Fibroblast of skin of abdomen (primary cell): ENCODE measurements around the gene OR1M1. TPM values are rescaled to one million over a fixed set of nuclear protein-coding genes. Genes with fewer than 3 reads are reported as not detected.
"Not testable (repeated sequence)": the region's sequence is repeated elsewhere in the genome, so short reads cannot be mapped to it uniquely, and the experiment has no call there.

ENCODE experiments used
- DNase-seq: peaks from one replicate; pipeline ENCODE4 v3.0.0-alpha.2; 2013
- polyA plus RNA-seq, 2 experiments: library from polyadenylated mRNA; unstranded; fragments of 120-200 nt; gene quantifications; one replicate each; pipeline ENCODE4 v1.2.1, GENCODE V29; 2013; ENCODE audit not compliant: insufficient read length in 2 of 2

Gene OR1M1, protein sequence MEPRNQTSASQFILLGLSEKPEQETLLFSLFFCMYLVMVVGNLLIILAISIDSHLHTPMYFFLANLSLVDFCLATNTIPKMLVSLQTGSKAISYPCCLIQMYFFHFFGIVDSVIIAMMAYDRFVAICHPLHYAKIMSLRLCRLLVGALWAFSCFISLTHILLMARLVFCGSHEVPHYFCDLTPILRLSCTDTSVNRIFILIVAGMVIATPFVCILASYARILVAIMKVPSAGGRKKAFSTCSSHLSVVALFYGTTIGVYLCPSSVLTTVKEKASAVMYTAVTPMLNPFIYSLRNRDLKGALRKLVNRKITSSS
- not detected for polyA plus RNA-seq (2013, experiment 1 of 2; ENCODE audit: insufficient read length)
- 0.04 TPM for polyA plus RNA-seq (2013, experiment 2 of 2; ENCODE audit: insufficient read length)

DNA sequence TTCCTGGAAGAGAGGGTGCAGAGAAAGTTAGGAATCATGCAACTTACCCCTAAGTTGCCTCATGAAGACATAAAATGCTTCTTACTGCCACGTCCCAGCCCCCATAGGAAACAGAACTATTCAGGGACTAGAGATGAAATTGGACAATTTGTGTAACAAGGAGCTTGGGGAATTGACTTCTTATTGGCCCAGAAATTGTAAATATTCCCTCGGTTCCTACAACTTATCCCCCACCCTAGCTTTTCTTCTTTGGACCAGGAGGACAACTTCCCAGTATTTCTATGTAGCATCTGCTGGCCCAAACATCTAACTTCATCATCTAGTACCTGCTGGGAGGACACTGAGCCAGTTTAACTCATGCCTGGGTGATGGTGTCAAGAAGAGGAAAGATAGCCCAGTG, at the start of gene OR1M1:
TSS of gene OR1M1 (plus strand) at position 301 of the 400 bp plus-strand sequence. CDS start 6,184 bp downstream, outside the sequence.
- no peak for DNase-seq

DNA sequence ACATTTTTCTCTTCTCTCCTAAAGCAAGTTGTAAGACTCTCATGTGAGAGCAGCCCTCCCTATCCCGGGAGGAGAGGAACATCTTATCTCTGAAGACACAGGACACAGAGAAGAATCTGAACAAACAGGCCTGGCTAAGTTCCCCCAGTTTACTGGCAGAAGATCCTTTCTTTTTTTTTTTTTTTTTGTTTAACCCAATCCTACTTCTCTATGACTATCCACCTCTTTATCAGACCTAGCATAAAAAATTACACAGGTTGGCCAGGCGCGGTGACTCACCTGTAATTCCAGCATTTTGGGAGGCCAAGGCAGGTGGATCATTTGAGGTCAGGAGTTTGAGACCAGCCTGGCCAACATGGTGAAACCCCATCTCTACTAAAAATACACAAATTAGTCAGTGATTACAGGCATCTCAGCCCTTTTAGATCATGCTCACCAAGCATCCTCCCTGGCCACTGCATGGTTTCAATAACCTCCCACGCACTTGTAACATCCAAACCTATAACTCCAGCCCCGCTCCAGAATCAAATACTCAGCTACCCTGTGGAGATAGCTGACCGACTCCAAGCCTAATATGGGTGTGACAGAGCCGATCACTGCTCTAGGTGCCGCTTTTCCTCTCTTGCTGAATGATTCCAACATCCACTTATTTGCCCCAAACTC, 49.3 kb upstream of the OR1M1 start:
- no peak for DNase-seq

DNA sequence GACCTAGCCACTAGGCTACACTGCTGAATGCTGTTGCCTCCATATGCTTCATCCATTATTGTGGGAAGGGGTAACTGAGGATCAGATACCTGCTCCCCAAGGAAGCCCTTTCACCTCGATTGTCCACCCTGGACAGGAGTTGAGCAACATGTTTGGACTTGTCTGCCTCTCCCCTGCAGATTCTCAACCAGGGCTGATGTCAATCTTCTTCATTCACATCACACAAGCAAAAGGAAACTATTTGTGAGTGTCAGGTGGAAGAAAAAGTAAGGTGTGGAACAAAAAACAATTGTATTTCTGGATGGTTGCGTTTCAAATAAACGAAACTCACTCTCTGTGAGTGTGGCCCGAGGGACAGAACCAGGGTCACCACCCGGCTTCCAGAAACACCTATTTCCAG, 47.1 kb upstream of the OR1M1 start:
- no peak for DNase-seq

DNA sequence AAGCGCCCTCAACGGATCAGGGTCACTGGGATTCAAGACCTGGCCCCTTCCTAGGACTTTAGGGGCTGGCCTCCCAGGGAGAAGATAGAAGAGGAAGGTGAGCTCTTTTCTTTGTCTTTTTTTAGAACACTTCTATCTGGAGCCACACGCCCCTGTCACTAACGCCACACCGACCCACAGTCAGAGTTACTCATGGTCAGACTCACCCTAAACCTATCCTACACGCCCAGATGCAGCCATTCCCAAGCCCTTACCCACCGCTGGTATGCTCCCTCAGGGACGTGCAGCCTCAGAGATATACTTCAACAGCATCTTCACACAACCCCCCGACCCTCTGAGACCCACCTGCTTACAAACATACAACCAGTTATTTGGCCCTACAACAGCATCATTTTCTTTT, 46.7 kb upstream of the OR1M1 start:
- no peak for DNase-seq

DNA sequence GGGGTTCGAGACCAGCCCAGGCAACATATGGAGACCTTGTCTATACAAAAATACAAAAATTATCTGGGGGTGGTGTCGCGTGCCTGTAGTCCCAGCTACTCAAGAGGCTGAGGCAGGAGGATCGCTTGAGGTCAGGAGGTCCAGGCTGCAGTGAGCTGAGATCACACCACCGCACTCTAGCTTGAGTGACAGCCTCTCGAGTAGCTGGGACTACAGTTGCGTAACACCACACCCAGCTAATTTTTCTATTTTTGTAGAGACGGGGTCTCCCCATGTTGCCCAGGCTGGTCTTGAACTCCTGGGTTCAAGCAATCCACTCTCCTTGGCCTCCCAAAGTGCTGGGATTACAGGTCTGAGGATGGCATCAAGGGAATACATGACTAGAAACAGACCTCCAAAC, 45.8 kb upstream of the OR1M1 start:
- DNase-seq, result no peak

DNA sequence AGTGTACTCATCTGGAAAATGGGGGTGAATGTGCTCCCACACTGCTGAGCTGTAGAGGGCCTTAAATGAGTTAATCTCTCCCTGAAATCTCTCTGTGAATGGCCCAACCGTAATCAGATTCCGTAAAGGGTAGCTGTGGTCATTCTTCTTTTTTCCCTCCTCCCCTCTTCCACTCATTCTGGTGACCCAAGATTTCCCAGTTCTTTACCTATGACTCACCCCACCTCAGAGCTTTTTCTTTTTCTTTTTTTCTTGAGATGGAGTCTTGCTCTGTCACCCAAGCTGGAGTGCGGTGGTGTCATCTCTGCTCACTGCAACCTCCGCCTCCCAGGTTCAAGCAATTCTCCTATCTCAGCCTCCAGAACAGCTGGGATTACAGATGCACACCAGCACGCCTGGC, 43.3 kb upstream of the OR1M1 start:
- no peak for DNase-seq

DNA sequence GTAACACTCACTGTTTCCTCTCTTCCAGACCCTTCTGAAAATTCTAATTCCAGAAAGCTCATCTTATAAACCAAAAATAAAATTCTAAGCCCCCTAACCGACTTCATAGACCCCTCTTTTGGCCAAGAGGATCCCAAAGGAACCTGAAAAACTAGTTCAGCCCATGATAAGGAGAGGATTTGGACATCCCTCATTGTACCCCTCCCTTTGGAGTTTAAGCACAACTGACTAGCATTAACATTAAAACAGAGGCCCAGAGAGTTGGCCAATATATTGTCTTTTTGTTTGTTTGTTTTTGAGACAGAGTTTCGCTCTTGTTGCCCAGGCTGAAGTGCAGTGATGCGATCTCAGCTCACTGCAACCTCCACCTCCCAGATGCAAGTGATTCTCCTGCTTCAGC, 42.4 kb upstream of the OR1M1 start:
- DNase-seq, result no peak

DNA sequence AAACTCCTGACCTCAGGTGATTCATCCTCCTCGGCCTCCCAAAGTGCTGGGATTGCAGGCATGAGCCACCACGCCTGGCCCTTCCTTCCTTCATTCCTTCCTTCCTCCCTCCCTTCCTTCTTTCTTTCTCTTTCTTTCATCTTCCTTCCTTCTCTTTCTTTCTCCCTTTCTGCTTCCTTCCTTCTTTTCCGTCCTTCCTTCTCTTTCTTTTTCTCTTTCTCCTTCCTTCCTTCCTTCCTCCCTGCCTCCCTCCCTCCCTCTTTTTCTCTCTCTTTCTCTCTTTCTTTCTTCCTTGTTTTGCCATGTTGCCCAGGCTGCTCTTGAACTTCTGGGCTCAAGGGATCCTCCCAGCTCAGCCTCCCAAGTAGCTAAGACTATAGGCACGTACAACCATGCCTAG, 40.2 kb upstream of the OR1M1 start:
- DNase-seq, result no peak

DNA sequence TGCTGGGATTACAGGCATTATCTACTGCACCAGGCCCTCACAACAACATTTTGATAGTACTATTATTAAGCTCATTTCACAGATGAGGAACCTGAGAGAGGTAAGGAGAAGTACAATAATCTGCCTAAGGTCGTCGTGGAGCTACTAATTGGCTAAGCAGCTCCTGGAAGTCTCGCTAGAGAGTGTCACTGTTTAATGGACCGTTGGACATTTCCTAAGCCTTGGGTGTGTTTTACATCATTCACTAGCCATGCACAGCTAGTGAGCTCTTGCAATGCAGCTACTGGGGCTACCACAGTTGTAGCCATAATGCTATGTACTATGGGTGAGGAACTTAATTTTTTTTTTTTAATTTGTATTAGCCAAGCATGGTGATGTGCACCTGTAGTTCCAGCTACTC, 34.0 kb upstream of the OR1M1 start:
- DNase-seq, result no peak

DNA sequence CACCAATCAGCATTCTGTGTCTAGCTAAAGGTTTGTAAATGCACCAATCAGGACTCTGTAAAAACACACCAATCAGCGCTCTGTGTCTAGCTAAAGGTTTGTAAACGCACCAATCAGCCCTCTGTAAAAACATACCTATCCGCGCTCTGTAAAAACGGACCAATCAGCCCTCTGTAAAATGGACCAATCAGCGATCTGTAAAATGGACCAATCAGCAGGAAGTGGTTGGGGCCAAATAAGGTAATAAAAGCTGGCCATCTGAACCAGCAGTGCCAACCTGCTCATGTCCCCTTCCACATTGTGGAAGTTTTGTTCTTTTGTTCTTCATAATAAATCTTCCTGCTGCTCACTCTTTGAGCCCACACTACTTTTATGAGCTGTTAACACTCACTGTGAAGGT, 33.2 kb upstream of the OR1M1 start:
- DNase-seq, result not testable (repeated sequence)

DNA sequence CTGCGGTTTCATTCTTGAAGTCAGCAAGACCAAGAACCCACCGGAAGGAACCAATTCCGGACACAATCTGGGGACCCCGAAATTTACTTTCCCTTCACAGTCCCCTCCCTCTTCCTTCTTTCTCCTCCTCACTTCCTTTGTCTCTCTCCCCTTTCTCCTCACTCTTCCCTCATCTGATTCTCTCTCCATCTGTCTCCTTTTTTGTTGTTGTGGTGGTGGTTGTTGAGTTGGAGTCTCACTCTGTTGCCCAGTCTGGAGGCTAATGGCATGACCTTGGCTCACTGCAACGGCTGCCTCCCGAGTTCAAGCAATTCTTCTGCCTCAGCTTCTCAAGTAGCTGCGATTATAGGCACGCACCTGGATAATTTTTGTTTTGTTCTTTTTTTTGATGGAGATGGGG, 32.7 kb upstream of the OR1M1 start:
- no peak for DNase-seq

DNA sequence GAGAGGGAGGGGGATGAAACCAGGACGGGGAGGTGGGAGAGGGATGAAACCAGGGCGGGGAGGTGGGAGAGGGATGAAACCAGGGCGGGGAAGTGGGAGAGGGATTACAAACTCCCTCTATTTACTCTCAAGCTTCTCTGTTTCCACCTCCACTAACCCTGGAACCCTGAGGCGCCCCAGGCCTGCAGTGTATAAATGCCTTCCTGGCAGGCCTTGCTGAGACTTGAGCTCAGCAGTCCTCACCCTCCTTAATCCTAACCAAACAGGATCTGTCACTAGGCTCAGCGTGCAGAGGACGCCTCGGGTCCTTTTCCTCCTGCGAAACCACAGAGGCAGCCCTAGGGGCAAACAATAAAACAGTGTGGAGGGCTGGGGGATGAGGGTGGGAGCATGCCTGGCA, 32.1 kb upstream of the OR1M1 start:
- no peak for DNase-seq

DNA sequence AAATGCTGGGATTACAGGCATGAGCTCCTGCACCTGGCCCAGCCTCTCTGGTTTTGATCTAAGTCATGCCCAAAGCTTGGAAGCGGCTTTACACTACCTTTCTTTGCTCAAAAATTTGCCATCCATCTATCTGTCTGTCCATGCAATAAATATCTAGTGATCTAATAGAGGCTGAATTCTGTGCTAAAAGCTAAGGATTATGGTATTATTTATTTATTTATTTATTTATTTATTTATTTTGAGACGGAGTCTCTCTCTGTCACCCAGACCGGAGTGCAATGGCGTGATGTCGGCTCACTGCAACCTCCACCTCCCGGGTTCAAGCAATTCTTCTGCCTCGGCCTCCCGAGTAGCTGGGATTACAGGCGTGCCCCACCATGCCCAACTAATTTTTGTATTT, 30.7 kb upstream of the OR1M1 start:
- DNase-seq, result not testable (repeated sequence)

DNA sequence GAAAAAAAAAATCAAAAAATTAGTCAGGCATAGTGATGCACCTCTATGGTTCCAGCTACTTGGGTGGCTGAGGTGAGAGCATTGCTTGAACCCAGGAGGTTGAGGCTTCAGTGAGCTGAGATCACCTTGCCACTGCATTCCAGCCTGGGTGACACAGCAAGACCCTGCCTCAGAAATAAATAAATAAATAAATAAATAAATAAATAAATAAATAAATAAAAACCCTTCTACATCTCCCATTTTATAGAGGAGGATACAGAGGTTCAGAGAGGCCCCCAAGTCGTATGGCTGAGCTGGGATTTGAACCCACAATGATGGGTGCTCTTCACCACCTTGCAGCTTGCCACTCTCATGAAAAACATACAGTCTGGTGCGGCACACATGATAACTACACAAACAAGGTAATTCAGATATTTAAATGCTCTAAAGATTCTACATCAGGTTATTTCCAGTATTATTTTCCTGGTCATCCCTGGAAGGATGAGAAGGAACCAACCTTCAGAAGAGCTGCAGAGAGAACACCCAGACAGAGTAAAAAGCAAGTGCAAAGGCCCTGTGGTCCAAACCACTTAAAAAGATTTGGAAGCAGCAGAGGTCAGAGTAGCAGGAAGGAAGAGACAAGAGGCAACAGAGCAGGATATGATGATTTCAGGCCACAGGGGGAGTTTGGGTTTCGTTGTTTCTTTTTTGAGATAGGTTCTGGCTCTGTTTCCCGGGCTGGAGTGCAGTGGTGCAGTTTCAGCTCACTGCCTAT, 29.2 kb upstream of the OR1M1 start:
- DNase-seq, result no peak

DNA sequence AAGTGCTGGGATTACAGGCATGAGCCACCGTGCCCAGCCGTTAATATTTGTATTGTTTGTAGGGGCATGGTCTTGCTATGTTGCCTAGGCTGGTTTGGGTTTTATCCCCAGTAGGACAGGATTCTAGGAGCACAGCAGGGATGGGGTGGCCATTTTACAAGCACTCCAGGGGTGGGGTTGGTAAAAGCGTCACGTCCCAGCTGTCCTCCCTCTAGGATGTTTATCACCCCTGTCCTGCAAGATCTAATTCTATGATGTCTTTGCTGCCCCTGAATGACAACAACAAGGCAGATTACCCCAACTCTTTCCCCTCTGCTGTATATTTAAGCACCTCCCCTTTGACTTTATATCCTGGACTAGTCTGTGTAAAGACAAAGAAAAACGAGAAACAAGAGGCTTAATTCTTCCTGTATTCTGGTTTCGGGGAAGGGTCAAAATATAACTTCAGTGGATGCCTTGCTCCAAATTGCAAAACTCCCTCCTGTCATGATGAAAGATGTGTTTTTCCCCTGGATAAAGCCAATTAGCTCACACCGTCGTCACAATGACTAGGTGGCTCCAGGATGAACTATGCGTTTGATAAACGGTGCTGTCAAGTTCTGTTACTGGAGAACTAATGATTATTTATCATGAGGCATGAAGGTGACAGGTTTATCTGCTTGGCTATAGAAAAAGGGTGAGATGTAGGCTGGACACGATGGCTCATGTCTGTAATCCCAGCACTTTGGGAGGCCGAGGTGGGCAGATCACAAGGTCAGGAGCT, 27.8 kb upstream of the OR1M1 start:
- no peak for DNase-seq

DNA sequence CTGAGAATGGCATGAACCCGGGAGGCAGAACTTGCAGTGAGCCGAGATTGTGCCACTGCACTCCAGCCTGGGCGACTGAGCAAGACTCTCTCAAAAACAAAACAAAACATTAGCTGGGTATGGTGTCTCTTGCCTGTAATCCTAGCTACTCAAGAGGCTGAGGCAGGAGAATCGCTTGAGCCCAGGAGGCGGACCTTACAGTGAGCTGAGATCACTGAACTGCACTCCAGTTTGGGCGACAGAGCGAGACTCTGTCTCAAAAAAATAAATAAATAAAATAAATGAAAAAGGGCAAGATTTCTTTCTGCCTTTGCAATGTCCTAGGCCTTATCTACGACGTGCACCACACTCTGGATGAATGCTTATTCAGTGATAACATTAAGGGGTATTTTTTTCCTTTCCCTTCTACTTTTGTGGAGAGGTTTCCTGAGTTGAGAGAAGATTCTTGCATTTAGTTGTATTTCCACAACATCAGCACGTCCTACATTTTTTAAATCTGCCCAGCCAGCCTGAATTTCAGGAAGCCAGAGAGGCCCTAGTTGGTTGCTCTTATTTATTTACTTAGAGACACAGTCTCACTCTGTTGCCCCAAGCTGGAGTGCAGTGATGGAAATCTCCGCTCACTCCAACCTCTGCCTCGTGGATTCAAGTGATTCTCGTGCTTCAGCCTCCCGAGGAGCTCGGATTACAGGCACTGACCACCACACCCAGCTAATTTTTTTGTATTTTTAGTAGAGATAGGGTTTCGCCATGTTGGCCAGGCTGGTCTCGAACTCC, 26.1 kb upstream of the OR1M1 start:
- no peak for DNase-seq

DNA sequence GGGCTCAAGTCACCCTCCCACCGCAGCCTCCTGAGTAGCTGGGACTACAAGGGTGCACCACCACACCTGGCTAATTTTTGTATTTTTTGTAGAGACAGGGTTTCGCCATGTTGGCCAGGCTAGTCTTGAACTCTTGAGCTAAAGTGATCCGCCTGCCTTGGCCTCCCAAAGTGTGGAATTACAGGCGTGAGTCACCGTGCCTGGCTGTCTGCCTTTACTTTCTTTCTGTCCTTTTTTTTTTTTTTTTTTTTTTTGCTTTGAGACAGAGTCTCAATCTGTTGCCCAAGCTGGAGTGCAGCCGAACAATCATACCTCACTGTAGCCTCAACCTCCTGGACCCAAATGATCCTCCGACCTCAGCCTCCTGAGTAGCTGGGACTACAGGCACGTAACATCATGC, 25.0 kb upstream of the OR1M1 start:
- no peak for DNase-seq

DNA sequence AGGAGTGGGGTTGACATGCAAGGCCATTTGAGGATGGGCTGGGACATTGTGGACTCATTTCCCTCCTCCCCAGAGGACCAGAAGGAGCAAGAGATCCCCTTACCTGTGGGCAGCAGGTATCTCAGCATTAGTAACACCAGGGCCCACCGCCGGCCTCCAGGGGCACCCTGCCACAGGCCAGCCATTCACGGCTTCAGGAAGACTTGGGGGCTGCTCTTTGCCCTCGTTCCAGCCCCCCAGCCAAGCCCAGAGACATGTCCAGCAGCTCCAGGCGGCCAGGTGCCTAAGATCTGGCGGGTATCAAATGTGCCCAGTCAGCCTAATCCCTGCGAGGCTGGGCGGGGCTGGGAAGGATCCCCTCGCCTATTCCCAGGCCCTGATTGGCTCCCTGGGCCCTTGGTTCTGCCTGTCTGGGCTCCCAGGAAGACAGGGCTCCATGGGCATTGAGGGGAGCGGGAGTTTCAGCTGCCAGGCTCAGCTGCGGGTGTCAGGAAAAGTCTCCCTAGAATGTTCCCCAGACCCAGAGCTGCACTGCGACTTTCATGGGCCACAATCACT, 21.3 kb upstream of the OR1M1 start:
- DNase-seq, result no peak

DNA sequence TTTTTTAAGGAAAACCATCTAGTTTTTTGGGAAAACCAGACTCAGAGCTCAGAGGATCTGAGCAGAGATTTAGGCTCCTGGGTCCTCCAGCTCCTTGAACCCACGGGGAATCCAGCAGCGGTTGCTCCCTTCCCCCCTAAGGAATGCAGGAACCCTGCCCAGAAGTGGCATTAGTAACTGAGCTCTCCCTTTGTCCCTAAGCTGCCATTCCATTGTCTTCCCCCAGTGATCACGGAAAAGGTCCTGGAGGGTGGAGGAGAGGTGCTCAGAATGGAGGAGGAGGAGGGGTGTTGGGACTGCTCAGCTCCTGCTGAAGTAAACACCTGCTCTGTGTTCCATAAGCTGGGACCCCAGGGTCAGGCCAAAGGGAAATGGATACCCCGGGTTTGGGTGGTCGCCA, 16.8 kb upstream of the OR1M1 start:
- DNase-seq, result no peak

DNA sequence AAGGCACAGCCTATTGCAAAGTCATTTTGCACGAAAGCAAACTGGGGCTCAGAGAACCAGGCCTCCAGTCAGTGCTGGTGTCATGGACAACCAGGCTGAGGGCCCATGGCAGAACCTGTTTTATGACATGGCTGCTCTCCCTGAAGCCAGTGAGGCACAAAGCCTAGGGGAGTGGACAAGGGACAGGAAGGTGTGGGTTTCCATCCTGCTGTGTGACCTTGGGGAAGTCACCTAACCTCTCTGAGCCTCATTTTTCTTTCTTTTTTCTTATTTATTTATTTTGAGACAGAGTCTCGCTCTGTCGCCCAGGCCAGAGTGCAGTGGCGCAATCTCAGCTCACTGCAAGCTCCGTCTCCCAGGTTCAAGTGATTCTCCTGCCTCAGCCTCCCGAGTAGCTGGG, 15.1 kb upstream of the OR1M1 start:
- not testable (repeated sequence) for DNase-seq

DNA sequence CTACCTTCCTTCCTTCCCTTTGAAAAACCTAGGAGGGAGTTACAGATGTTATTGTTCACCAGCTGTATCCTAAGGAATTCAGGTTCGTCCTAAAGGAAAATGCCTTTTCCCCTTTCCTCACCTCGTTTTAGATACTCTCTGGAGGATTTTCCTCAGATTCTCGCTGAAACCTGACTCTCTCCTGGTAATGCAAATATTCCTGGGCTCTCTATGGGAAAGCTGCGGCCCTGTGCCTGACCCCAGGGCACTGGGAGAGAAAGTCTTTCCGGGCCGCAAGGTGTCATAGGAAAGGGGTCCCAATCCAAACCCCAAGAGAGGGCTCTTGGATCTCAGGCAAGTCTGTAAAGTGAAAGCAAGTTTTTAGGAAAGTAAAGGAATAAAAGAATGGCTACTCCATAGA, 13.1 kb upstream of the OR1M1 start:
- no peak for DNase-seq
